Heart left ventricle (tissue), 13 donors: ENCODE results near the gene PIK3AP1.

Experiments used
- CTCF ChIP-seq, 12 donors: fragments of 200-600 bp; sonication (generic) in 4 of 12; IDR thresholded peaks; one replicate each; pipeline versions ENCODE4 v1.5.0 to v1.8.0; 2018 to 2022; ENCODE audit warnings: antibody characterized with exemption in 12 of 12, mild to moderate bottlenecking in 5 of 12
- POLR2A ChIP-seq, 2 donors: fragments of 450-650 bp; IDR thresholded peaks; one replicate each; pipeline ENCODE4 v1.6.1; 2017; ENCODE audit warnings: antibody characterized with exemption in 2 of 2, mild to moderate bottlenecking in 2 of 2, moderate library complexity in 2 of 2
- donor health status: ischemic (EF 13 %, LVEDD 7.1; RV severe dilation, severe dysfunction).
- donor health status: DM: no; HTN: yes; CAD: no.
- donor health status: DM: no; HTN: no; CAD: no.
- donor health status: ischemic (EF 25% LVEDD 6.9; RV normal size, moderate dysfunction).
- donor health status: ischemic (EF 25% LVEDD 5.7; RV mildly dilated, moderate dysfunction).
- donor health status: ischemic (EF 35%, LVEDD 5.7; RV mildly dilated, moderate dysfunction).
- donor health status: nonischemic (EF 11% LVEDD 7.7; RV severe dilation, severe dysfunction).
- donor health status: DM: yes; HTN: yes; CAD: no.
- donor health status: PGD.
- donor health status: ischemic (EF 29% LVEDD 5.4; RV normal size, mild dysfunction).
- donor health status: nonischemic (EF 23%, LVEDD 6.1; RV moderate dilation, normal function).

GRCh38 chr10:96699613-96700012, 20.7 kb downstream of the PIK3AP1 start:
- no peak for TF ChIP-seq CTCF (IDR thresholded peaks at IDR 0.05)
- TF ChIP-seq POLR2A (IDR thresholded peaks at IDR 0.05): no peak
